Colonic mucosa (tissue), 4 donors: ENCODE results near the gene MAPKAPK2. TPM values are rescaled to one million over a fixed set of nuclear protein-coding genes. Genes with fewer than 3 reads are reported as not detected.

Experiments used
- DNase-seq: peaks from one replicate; pipeline ENCODE4 v3.0.0-alpha.2; 2020
- H3K27ac ChIP-seq: fragments of 200-600 bp; one replicate; pipeline ENCODE4 v1.8.0; 2021
- H3K27me3 ChIP-seq: fragments of 200-600 bp; one replicate; pipeline ENCODE4 v1.8.0; 2021
- H3K36me3 ChIP-seq: fragments of 200-600 bp; one replicate; pipeline ENCODE4 v1.8.0; 2021
- H3K4me1 ChIP-seq: fragments of 200-600 bp; one replicate; pipeline ENCODE4 v1.8.0; 2021; ENCODE audit warnings: mild to moderate bottlenecking
- H3K4me3 ChIP-seq: fragments of 200-600 bp; one replicate; pipeline ENCODE4 v1.8.0; 2021
- H3K9ac ChIP-seq, 2 donors: one replicate each; pipeline ENCODE4 v1.7.0; 2013; ENCODE audit warnings: control low read depth in 2 of 2, low read depth in 2 of 2, low read length in 2 of 2
- H3K9me3 ChIP-seq: fragments of 200-600 bp; one replicate; pipeline ENCODE4 v1.8.0; 2021
- CTCF ChIP-seq: fragments of 200-600 bp; IDR thresholded peaks from one replicate; pipeline ENCODE4 v1.8.0; 2022; ENCODE audit warnings: antibody characterized with exemption, mild to moderate bottlenecking
- intact Hi-C: fragments of 100-400 bp; cut with DNase I; formaldehyde crosslinking; loops from one replicate; pipeline ENCODE4 v1.14.1; 2022
- total RNA-seq, 2 donors: library from RNA; stranded (reverse); fragmentation: NEBNext Ultra II Directional in 1 of 2; extraction: Animal tissue kit (Norgen Biotek cat#: 25700) in 1 of 2; gene quantifications; one replicate each; pipeline ENCODE4 v1.2.1, GENCODE V29; 2021
- donor health status: healthy.
- donor health status: DM: no; HTN: no; CAD: no.
- donor health status: DM: no; HTN: no; CAD: no.

Gene MAPKAPK2
- total RNA-seq, 2 donors from 2014 or later, result 61.4 to 71.1 TPM

GRCh38 chr1:206748348-206749030, 63.8 kb downstream of the MAPKAPK2 start:
- Histone ChIP-seq H3K36me3 (no peaks in the 10 kb centered on the region), H3K4me1 (no peaks in the 10 kb centered on the region), H3K27me3 (no peaks in the 10 kb centered on the region), H3K9ac (no peak overlapping the region), H3K27ac (no peak overlapping the region), H3K9me3 (no peaks in the 10 kb centered on the region), H3K4me3 (no peak overlapping the region)
- intact Hi-C loops, result no loop called here
- DNase-seq, result no peak
- TF ChIP-seq CTCF, result no peak

GRCh38 chr1:206751891-206752290, 67.2 kb downstream of the MAPKAPK2 start:
- no peaks in the 10 kb centered on the region for H3K9me3 ChIP-seq
- TF ChIP-seq CTCF, result no peak
- no peaks in the 10 kb centered on the region for H3K27me3 ChIP-seq
- no peak overlapping the region for H3K27ac ChIP-seq
- intact Hi-C loops, result no loop called here
- H3K4me1 ChIP-seq, result no peaks in the 10 kb centered on the region
- no peak overlapping the region for H3K4me3 ChIP-seq
- DNase-seq, result no peak
- H3K36me3 ChIP-seq, result no peaks in the 10 kb centered on the region
- H3K9ac ChIP-seq, result no peak overlapping the region

- Histone ChIP-seq H3K27me3 (no peaks in the 10 kb centered on the region), H3K9me3 (no peaks in the 10 kb centered on the region), H3K4me1 (no peaks in the 10 kb centered on the region), H3K4me3 (no peak overlapping the region), H3K9ac (no peak overlapping the region), H3K27ac (no peak overlapping the region), H3K36me3 (no peaks in the 10 kb centered on the region)
- intact Hi-C loops, result no loop called here
- TF ChIP-seq CTCF, result no peak
- no peak for DNase-seq
Measured at GRCh38 chr1:206752481-206752880, 67.8 kb downstream of the MAPKAPK2 start.

GRCh38 chr1:206753141-206753540, 68.4 kb downstream of the MAPKAPK2 start:
- H3K36me3 ChIP-seq, result no peaks in the 10 kb centered on the region
- no peaks in the 10 kb centered on the region for H3K27me3 ChIP-seq
- H3K9ac ChIP-seq, result no peak overlapping the region
- DNase-seq, result no peak
- intact Hi-C loops, result no loop called here
- H3K9me3 ChIP-seq, result no peaks in the 10 kb centered on the region
- H3K4me1 ChIP-seq, result no peaks in the 10 kb centered on the region
- no peak for TF ChIP-seq CTCF
- no peak overlapping the region for H3K4me3 ChIP-seq
- no peak overlapping the region for H3K27ac ChIP-seq

GRCh38 chr1:206754011-206754410, 69.3 kb downstream of the MAPKAPK2 start:
- Histone ChIP-seq H3K27me3 (no peaks in the 10 kb centered on the region), H3K27ac (no peak overlapping the region), H3K36me3 (no peaks in the 10 kb centered on the region), H3K4me1 (no peaks in the 10 kb centered on the region), H3K4me3 (no peak overlapping the region), H3K9ac (no peak overlapping the region), H3K9me3 (no peaks in the 10 kb centered on the region)
- intact Hi-C loops, result no loop called here
- no peak for DNase-seq
- no peak for TF ChIP-seq CTCF
